K562 (cell line): Measurements from ENCODE around the gene ZNF264. TPM values are rescaled to one million over a fixed set of nuclear protein-coding genes. Genes with fewer than 3 reads are reported as not detected.
A peak's percentile ranks its signal among the peaks of the same experiment; 100 is the strongest.

Source experiments
- ARID4B ChIP-seq: sonication (generic); formaldehyde crosslinking; IDR thresholded peaks from 2 replicates; pipeline ENCODE4 v1.8.0; 2022; ENCODE audit warnings: mild to moderate bottlenecking, missing genetic modification reagents
- C11orf30 ChIP-seq: fragments of 450-650 bp; IDR thresholded peaks from 2 replicates; pipeline ENCODE4 v1.6.1; 2016; ENCODE audit warnings: low read depth, mild to moderate bottlenecking
- CTCF ChIP-seq, 3 experiments: IDR thresholded peaks in 2 of 3; conservative IDR thresholded peaks in 1 of 3; 2 replicates each; pipeline ENCODE4 v1.5.1; 2011 to 2012; ENCODE audit warnings: low read length in 3 of 3, mild to moderate bottlenecking in 3 of 3, control low read depth in 2 of 3, improper control_type of control experiment in 1 of 3, inconsistent platforms in 1 of 3, low read depth in 1 of 3, mixed read lengths in 1 of 3, moderate library complexity in 1 of 3; ENCODE audit not compliant: insufficient read depth in 2 of 3
- ELF1 ChIP-seq: fragments of 200-800 bp; sonication (Bioruptor generic); IDR thresholded peaks from 2 replicates; pipeline ENCODE4 v1.6.1; 2016; ENCODE audit warnings: missing genetic modification characterization, missing compliant biosample characterization
- FIP1L1 ChIP-seq: fragments of 200-400 bp; formaldehyde crosslinking; IDR thresholded peaks from 2 replicates; pipeline ENCODE4 v1.6.1; 2018; ENCODE audit warnings: mild to moderate bottlenecking, low read depth, low read length; ENCODE audit not compliant: poor library complexity, severe bottlenecking
- JUNB ChIP-seq: fragments of 450-650 bp; formaldehyde crosslinking; conservative IDR thresholded peaks from 2 replicates; pipeline ENCODE4 v1.4.0; 2020; ENCODE audit warnings: mild to moderate bottlenecking
- MIER1 ChIP-seq: fragments of 450-650 bp; IDR thresholded peaks from 2 replicates; pipeline ENCODE4 v1.6.1; 2016; ENCODE audit warnings: antibody characterized with exemption, mild to moderate bottlenecking, low read depth
- RBM39 ChIP-seq: fragments of 200-400 bp; formaldehyde crosslinking; optimal IDR thresholded peaks from 2 replicates; pipeline ENCODE3; 2018; ENCODE audit warnings: low read depth, low read length
- ZNF436 ChIP-seq: fragments of 250-450, 450-650 bp; sonication (Bioruptor Pico); formaldehyde crosslinking; IDR thresholded peaks from 2 replicates; pipeline ENCODE4 v1.7.0; 2020; ENCODE audit warnings: mild to moderate bottlenecking
- polyA plus RNA-seq, 8 experiments: library from polyadenylated mRNA; depleted of rRNA in 4 of 8; stranded (reverse) in 5 of 8; unstranded in 3 of 8; fragments of >200 nt; fragmentation: Nextera tagmentation in 2 of 8; fragmentation: Illumina TruSeq in 1 of 8; extraction: Ambion mirVana in 2 of 8; extraction: Trizol in 1 of 8; gene quantifications; 2 replicates each; pipeline versions ENCODE4 v1.2.1 to v1.2.3, GENCODE V29; 2011 to 2014; ENCODE audit warnings: inconsistent platforms in 1 of 8, missing spikeins in 1 of 8
- total RNA-seq, 7 experiments: library from RNA; depleted of rRNA in 6 of 7; stranded (reverse); fragments of >200 nt in 6 of 7; fragmentation: Illumina TruSeq in 2 of 7; extraction: Trizol in 2 of 7; gene quantifications; 2 replicates each; pipeline versions ENCODE4 v1.2.1 to v1.2.3, GENCODE V29; 2011 to 2021; ENCODE audit warnings: low replicate concordance in 1 of 7
- TF ChIP-seq, protein P1 (sequence below): IDR thresholded peaks from 2 replicates; pipeline ENCODE4 v1.6.1; 2012; ENCODE audit warnings: low read depth, low read length, improper control_type of control experiment, borderline replicate concordance
- TF ChIP-seq, protein P2 (sequence below): fragments of 450-650 bp; IDR thresholded peaks from 2 replicates; pipeline ENCODE4 v1.7.0; 2016; ENCODE audit warnings: borderline replicate concordance
- TF ChIP-seq, protein P3 (sequence below): fragments of 250-450 bp; sonication (Bioruptor Pico); IDR thresholded peaks from 2 replicates; pipeline ENCODE4 v1.4.0; 2020; ENCODE audit warnings: mild to moderate bottlenecking, moderate library complexity

ZNF264 gene
- total and polyA plus RNA-seq, 9 of the 15 experiments (the other 6 are each of a cell fraction or from before 2014, with no cell fraction given), result 0.08 to 7.9 (median 1.3) TPM

GRCh38 chr19:57240311-57241090 lies 49.2 kb downstream of the ZNF264 start, which contains the start of gene ZNF805 (continued):
- TF ChIP-seq, protein P1, sequence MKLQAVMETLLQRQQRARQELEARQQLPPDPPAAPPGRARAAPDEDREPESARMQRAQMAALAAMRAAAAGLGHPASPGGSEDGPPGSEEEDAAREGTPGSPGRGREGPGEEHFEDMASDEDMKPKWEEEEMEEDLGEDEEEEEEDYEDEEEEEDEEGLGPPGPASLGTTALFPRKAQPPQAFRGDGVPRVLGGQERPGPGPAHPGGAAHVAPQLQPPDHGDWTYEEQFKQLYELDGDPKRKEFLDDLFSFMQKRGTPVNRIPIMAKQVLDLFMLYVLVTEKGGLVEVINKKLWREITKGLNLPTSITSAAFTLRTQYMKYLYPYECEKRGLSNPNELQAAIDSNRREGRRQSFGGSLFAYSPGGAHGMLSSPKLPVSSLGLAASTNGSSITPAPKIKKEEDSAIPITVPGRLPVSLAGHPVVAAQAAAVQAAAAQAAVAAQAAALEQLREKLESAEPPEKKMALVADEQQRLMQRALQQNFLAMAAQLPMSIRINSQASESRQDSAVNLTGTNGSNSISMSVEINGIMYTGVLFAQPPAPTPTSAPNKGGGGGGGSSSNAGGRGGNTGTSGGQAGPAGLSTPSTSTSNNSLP, result no peak
- TF ChIP-seq C11orf30 (peak; percentile 93), MIER1 (no peak), ELF1 (tag) (peak; percentile 67), RBM39 (no peak), CTCF (IDR thresholded peaks at IDR 0.05 in 2 of 3, conservative IDR thresholded peaks at IDR 0.05 in 1 of 3; ENCODE audit: insufficient read depth in 2 of 3, low read depth in 1 of 3, low read length in 3 of 3) (0 out of 6 replicates have a peak, but pooled peaks of 1 of the 3 experiments have one; percentile 14), JUNB (CRISPR knock-in tag) (no peak), ARID4B (peak; percentile 80; the same call in 1 of the 2 replicates), FIP1L1 (no peak), ZNF436 (no peak)
- TF ChIP-seq, protein P2, sequence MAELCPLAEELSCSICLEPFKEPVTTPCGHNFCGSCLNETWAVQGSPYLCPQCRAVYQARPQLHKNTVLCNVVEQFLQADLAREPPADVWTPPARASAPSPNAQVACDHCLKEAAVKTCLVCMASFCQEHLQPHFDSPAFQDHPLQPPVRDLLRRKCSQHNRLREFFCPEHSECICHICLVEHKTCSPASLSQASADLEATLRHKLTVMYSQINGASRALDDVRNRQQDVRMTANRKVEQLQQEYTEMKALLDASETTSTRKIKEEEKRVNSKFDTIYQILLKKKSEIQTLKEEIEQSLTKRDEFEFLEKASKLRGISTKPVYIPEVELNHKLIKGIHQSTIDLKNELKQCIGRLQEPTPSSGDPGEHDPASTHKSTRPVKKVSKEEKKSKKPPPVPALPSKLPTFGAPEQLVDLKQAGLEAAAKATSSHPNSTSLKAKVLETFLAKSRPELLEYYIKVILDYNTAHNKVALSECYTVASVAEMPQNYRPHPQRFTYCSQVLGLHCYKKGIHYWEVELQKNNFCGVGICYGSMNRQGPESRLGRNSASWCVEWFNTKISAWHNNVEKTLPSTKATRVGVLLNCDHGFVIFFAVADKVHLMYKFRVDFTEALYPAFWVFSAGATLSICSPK, result no peak
- TF ChIP-seq, protein P3, sequence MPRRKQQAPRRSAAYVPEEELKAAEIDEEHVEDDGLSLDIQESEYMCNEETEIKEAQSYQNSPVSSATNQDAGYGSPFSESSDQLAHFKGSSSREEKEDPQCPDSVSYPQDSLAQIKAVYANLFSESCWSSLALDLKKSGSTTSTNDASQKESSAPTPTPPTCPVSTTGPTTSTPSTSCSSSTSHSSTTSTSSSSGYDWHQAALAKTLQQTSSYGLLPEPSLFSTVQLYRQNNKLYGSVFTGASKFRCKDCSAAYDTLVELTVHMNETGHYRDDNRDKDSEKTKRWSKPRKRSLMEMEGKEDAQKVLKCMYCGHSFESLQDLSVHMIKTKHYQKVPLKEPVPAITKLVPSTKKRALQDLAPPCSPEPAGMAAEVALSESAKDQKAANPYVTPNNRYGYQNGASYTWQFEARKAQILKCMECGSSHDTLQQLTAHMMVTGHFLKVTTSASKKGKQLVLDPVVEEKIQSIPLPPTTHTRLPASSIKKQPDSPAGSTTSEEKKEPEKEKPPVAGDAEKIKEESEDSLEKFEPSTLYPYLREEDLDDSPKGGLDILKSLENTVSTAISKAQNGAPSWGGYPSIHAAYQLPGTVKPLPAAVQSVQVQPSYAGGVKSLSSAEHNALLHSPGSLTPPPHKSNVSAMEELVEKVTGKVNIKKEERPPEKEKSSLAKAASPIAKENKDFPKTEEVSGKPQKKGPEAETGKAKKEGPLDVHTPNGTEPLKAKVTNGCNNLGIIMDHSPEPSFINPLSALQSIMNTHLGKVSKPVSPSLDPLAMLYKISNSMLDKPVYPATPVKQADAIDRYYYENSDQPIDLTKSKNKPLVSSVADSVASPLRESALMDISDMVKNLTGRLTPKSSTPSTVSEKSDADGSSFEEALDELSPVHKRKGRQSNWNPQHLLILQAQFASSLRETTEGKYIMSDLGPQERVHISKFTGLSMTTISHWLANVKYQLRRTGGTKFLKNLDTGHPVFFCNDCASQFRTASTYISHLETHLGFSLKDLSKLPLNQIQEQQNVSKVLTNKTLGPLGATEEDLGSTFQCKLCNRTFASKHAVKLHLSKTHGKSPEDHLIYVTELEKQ (CRISPR knock-in tag), result no peak
